Caki2 (cell line): Measurements from ENCODE around the gene LEFTY2. TPM values are rescaled to one million over a fixed set of nuclear protein-coding genes. Genes with fewer than 3 reads are reported as not detected.
"Not testable (repeated sequence)": the region's sequence is repeated elsewhere in the genome, so short reads cannot be mapped to it uniquely, and the experiment has no call there.

Experiments
- DNase-seq: peaks from one replicate; pipeline ENCODE4 v3.0.0-alpha.2; 2015; ENCODE audit warnings: low read depth
- in situ Hi-C: cut with HindIII; loops from 2 replicates; pipeline ENCODE4 v1.10.0; 2016; ENCODE audit warnings: low sequenced_read_pairs, low pct_unique_long_range_greater_than_20kb, mixed read lengths
- total RNA-seq: library from RNA; depleted of rRNA; stranded (reverse); fragments of >200 nt; shearing (Covaris generic); gene quantifications from 2 replicates; pipeline ENCODE4 v1.2.3, GENCODE V29; 2014; ENCODE audit warnings: low replicate concordance

The LEFTY2 gene
- total RNA-seq, 1 experiment from 2014 or later: not detected

- in situ Hi-C loops: no loop called here
- DNase-seq: no peak
Measured at GRCh38 chr1:225936523-225936922, 4.5 kb downstream of the LEFTY2 start.

- in situ Hi-C loops, DNase-seq: not testable (repeated sequence)
Measured at GRCh38 chr1:225936086-225936485, 4.9 kb downstream of the LEFTY2 start.

GRCh38 chr1:225934711-225935110 is 6.3 kb downstream of the LEFTY2 start:
- DNase-seq: no peak
- in situ Hi-C loops: no loop called here

GRCh38 chr1:225933072-225933471 is 7.9 kb downstream of the LEFTY2 start:
- DNase-seq: no peak
- in situ Hi-C loops: no loop called here

- in situ Hi-C loops: no loop called here
- no peak for DNase-seq
Measured at GRCh38 chr1:225931270-225932136, 9.5 kb downstream of the LEFTY2 start.

- in situ Hi-C loops: no loop called here
- DNase-seq: no peak
Measured at GRCh38 chr1:225930566-225930965, 10.5 kb downstream of the LEFTY2 start.

- in situ Hi-C loops, DNase-seq: not testable (repeated sequence)
Measured at GRCh38 chr1:225929462-225929861, 11.6 kb downstream of the LEFTY2 start.

GRCh38 chr1:225928186-225929175 is 12.5 kb downstream of the LEFTY2 start:
- in situ Hi-C loops: no loop called here
- DNase-seq: no peak

- DNase-seq: no peak
- in situ Hi-C loops: no loop called here
Measured at GRCh38 chr1:225926551-225927113, 14.4 kb downstream of the LEFTY2 start.

- in situ Hi-C loops: no loop called here
- peak; percentile 97 for DNase-seq
Measured at GRCh38 chr1:225923692-225924555, 17.1 kb downstream of the LEFTY2 start, which contains the start of gene PYCR2. Gene PYCR2 (minus strand): TSS chr1:225924250. CDS start chr1:225924110, 140 bp downstream.

- in situ Hi-C loops: no loop called here
- DNase-seq: no peak
Measured at GRCh38 chr1:225923381-225923691, 17.7 kb downstream of the LEFTY2 start.

GRCh38 chr1:225921734-225922709 is 19.0 kb downstream of the LEFTY2 start:
- in situ Hi-C loops: no loop called here

GRCh38 chr1:225919906-225920305 is 21.1 kb downstream of the LEFTY2 start:
- in situ Hi-C loops: no loop called here
- peak; percentile 43 for DNase-seq

More at GRCh38 chr1:225921734-225922709, 19.0 kb downstream of the LEFTY2 start:
- no peak for DNase-seq

GRCh38 chr1:225918280-225918679 is 22.7 kb downstream of the LEFTY2 start:
- no peak for DNase-seq

GRCh38 chr1:225917536-225917935 is 23.5 kb downstream of the LEFTY2 start:
- DNase-seq: peak; percentile 27

More at GRCh38 chr1:225918280-225918679, 22.7 kb downstream of the LEFTY2 start:
- in situ Hi-C loops: no loop called here

GRCh38 chr1:225917101-225917500 is 23.9 kb downstream of the LEFTY2 start:
- in situ Hi-C loops: no loop called here
- no peak for DNase-seq

More at GRCh38 chr1:225917536-225917935, 23.5 kb downstream of the LEFTY2 start:
- in situ Hi-C loops: no loop called here
